GM18517 (cell line): ENCODE results near the gene CDK2.

Experiments used
- ATAC-seq: cut with Tn5 transposase; IDR thresholded peaks from one replicate; pipeline ENCODE4 v1.9.1; 2021; ENCODE audit warnings: mild to moderate bottlenecking, moderate library complexity; ENCODE audit not compliant: unreplicated experiment

Gene CDK2

GRCh38 chr12:56010111-56010570 lies 43.5 kb downstream of the CDK2 start:
- no peak for ATAC-seq

GRCh38 chr12:56011509-56012090 lies 45.0 kb downstream of the CDK2 start:
- no peak for ATAC-seq

GRCh38 chr12:56013482-56013881 lies 46.9 kb downstream of the CDK2 start:
- no peak for ATAC-seq

GRCh38 chr12:56014205-56014604 lies 47.6 kb downstream of the CDK2 start:
- ATAC-seq, result no peak

- no peak for ATAC-seq
These were observed 50.6 kb downstream of the CDK2 start for GRCh38 chr12:56017181-56017580.

GRCh38 chr12:56018356-56018755 lies 51.7 kb downstream of the CDK2 start:
- ATAC-seq, result no peak

GRCh38 chr12:56020423-56021184 lies 54.0 kb downstream of the CDK2 start, which contains the start of gene IKZF4:
Gene IKZF4, plus strand, starts transcription at chr12:56021043. Its CDS starts 451 bp downstream, at chr12:56021494.
- no peak for ATAC-seq

- no peak for ATAC-seq
These were observed 55.4 kb downstream of the CDK2 start for GRCh38 chr12:56021889-56022497.
